Right ventricle myocardium inferior (tissue), 1 donor: ENCODE data around the gene FAM32A. TPM values are rescaled to one million over a fixed set of nuclear protein-coding genes. Genes with fewer than 3 reads are reported as not detected.

Experiments used
- ATAC-seq: fragments of 200-7000 bp; cut with Tn5 transposase; one replicate; pipeline ENCODE4 v1.9.1; 2020; ENCODE audit warnings: mild to moderate bottlenecking, moderate library complexity
- DNase-seq: peaks from one replicate; pipeline ENCODE4 v3.0.0; 2021; ENCODE audit errors: missing footprints
- intact Hi-C: fragments of 100-400 bp; cut with DNase I; formaldehyde crosslinking; loops from one replicate; pipeline ENCODE4 v1.11.0; 2022
- long read RNA-seq: library from polyadenylated mRNA; unstranded; transcript quantifications from one replicate; pipeline ENCODE4 v2.0.0, GENCODE V29; 2021
- total RNA-seq: library from RNA; stranded (reverse); fragmentation: NEBNext Ultra II Directional; extraction: Animal tissue kit (Norgen Biotek cat#: 25700); gene quantifications from one replicate; pipeline ENCODE4 v1.2.1, GENCODE V29; 2021
- donor health status: DM: no; HTN: yes; CAD: no; lungs with severe emphysema.

Gene FAM32A
- 38.8 TPM for total RNA-seq
- long read RNA-seq, transcript FAM32A-201 (4 exons, 1,455 nt) = major isoform, 24 of 28 reads
- long read RNA-seq, partial matches to known transcripts = 1 of 28 reads
- long read RNA-seq, other reads (novel, unspliced or antisense) = 0 of 28 reads

GRCh38 chr19:16185123-16185767 is at the start of gene FAM32A:
TSS of gene FAM32A (plus strand) at chr19:16185410. CDS start at chr19:16185443, 33 bp downstream.
- DNase-seq (peak; percentile 99), ATAC-seq (peak; percentile 98)
- intact Hi-C loops = loop anchor here (1.0 to 2.0 kb wide), 2 partner anchors 11 to 72 kb away; no protein-coding TSS in a partner anchor

GRCh38 chr19:16135430-16136127 is 49.6 kb upstream of the FAM32A start:
- ATAC-seq (no peak), DNase-seq (no peak)
- intact Hi-C loops = no loop called here

GRCh38 chr19:16136185-16136999 is 48.8 kb upstream of the FAM32A start:
- ATAC-seq (peak; percentile 67), DNase-seq (no peak)
- intact Hi-C loops = no loop called here

- intact Hi-C loops = no loop called here
- DNase-seq (no peak), ATAC-seq (no peak)
These were observed 45.5 kb upstream of the FAM32A start for GRCh38 chr19:16139752-16140151.

- DNase-seq (no peak), ATAC-seq (no peak)
- intact Hi-C loops = no loop called here
These were observed 44.2 kb upstream of the FAM32A start for GRCh38 chr19:16141043-16141442.

- intact Hi-C loops = no loop called here
- ATAC-seq (no peak), DNase-seq (no peak)
These were observed 43.1 kb upstream of the FAM32A start for GRCh38 chr19:16142032-16142580.

- intact Hi-C loops = no loop called here
- no peak for ATAC-seq
- DNase-seq = peak; percentile 93
These were observed 41.6 kb upstream of the FAM32A start, which contains the start of gene HSH2D for GRCh38 chr19:16143399-16144215. TSS of gene HSH2D (plus strand) at chr19:16143685. CDS start at chr19:16148751, 5,066 bp downstream.

GRCh38 chr19:16144216-16144581 is 41.0 kb upstream of the FAM32A start:
- DNase-seq (no peak), ATAC-seq (no peak)
- intact Hi-C loops = no loop called here

- no peak for DNase-seq
- intact Hi-C loops = no loop called here
- no peak for ATAC-seq
These were observed 39.1 kb upstream of the FAM32A start for GRCh38 chr19:16146112-16146511.

- intact Hi-C loops = no loop called here
- ATAC-seq (no peak), DNase-seq (no peak)
These were observed 36.6 kb upstream of the FAM32A start for GRCh38 chr19:16148443-16149229.

GRCh38 chr19:16153582-16154336 is 31.5 kb upstream of the FAM32A start:
- intact Hi-C loops = no loop called here
- DNase-seq (no peak), ATAC-seq (no peak)

GRCh38 chr19:16154557-16154956 is 30.7 kb upstream of the FAM32A start:
- intact Hi-C loops = no loop called here
- ATAC-seq = no peak

GRCh38 chr19:16155128-16155527 is 30.1 kb upstream of the FAM32A start:
- intact Hi-C loops = no loop called here
- no peak for DNase-seq

More at GRCh38 chr19:16154557-16154956, 30.7 kb upstream of the FAM32A start:
- DNase-seq = no peak

GRCh38 chr19:16156904-16157303 is 28.3 kb upstream of the FAM32A start:
- intact Hi-C loops = no loop called here
- ATAC-seq (no peak), DNase-seq (no peak)

More at GRCh38 chr19:16155128-16155527, 30.1 kb upstream of the FAM32A start:
- no peak for ATAC-seq

- ATAC-seq (no peak), DNase-seq (no peak)
- intact Hi-C loops = no loop called here
These were observed 27.6 kb upstream of the FAM32A start for GRCh38 chr19:16157601-16158000.

GRCh38 chr19:16159655-16160054 is 25.6 kb upstream of the FAM32A start:
- no peak for ATAC-seq
- intact Hi-C loops = no loop called here
- no peak for DNase-seq

- no peak for ATAC-seq
- DNase-seq = no peak
- intact Hi-C loops = no loop called here
These were observed 24.7 kb upstream of the FAM32A start for GRCh38 chr19:16160445-16160942.
